ENCODE measurements around the gene HOXB3.

HOXB3 gene

DNA sequence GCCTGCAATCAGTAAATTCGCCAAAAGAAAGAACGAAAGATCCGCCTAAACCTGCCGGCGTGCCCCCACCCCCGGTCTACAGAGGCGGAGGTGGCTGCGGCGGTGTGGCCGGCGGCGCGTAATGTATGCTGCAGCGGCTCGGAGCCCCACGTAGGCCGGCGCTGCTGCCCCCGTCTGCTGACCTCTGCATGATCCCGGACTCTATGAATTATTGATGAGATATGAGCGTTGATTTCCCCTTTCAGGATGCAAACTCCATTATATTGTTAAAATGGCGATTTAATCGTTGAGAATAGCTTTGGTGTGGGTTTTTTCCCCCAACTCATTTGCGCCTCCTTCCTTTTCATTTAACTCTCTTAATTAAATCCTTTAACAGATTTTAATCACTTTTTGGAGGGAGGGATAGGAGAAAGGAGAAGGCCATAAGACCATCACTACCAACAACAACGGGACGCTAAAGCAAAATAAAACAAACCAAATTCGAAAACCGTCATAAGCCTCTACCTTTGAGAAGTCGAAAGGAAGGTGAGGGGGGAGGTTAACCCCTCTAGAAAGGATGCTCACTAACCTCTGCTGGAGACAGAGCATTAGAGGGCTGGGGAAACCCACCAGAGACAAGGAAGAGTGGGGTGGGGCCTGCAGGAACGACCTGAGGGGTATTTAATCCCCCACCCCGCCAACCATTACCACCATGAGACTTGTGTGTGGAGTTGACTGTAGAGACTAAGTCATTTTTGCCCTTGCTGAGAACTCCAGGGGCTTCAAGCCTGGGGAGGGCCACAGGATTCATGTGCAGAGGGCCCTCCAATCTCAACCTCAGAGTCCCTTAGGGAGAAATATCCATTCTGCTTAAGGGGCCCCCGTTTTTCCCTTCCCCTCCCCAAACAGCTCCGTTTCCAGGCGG lies 3.4 kb downstream of the HOXB3 start:
- DNase-seq (ENCODE audit: low spot score): no peak

- DNase-seq (ENCODE audit: low spot score): no peak
Measured at GRCh38 chr17:48584223-48584741, 5.8 kb downstream of the HOXB3 start.

DNA sequence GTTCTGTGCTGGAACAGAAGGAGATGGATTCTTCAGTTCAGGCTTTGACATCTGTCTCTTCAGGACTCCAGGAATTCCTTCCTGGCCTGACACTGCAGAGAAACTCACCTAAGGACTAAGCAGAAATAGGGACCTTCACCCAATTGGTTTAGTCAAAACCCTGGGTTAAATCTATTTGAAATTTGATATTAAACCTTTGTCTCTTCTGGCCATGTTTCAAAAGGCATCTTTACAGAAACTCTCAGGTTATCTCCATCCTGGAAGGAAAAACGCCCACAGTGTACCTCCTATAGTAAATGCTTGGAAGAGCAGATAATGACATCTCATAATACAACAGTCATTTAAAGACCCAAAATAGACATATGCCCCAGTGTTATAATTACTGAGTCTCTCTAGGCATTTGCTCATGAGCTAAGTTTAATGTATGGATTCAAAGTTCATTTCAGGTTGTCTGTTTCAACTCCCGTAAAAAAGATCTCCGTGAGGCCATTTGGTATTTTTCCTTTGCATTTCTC lies 6.3 kb downstream of the HOXB3 start:
- no peak for DNase-seq (ENCODE audit: low spot score)

- DNase-seq (ENCODE audit: low spot score): no peak
Measured at GRCh38 chr17:48582750-48583069, 7.3 kb downstream of the HOXB3 start.

- DNase-seq (ENCODE audit: low spot score): no peak
Measured at GRCh38 chr17:48579760-48580554, 10.1 kb downstream of the HOXB3 start.

- DNase-seq (ENCODE audit: low spot score): no peak
Measured at GRCh38 chr17:48579471-48579759, 10.6 kb downstream of the HOXB3 start.

GRCh38 chr17:48578616-48579470 lies 11.2 kb downstream of the HOXB3 start:
- no peak for DNase-seq (ENCODE audit: low spot score)

GRCh38 chr17:48577946-48578615 lies 12.0 kb downstream of the HOXB3 start, which contains the start of gene HOXB4:
Gene HOXB4, minus strand, starts transcription at chr17:48578350. Its CDS starts 31 bp downstream, at chr17:48578319.
- peak; percentile 83 for DNase-seq (ENCODE audit: low spot score)

- no peak for DNase-seq (ENCODE audit: low spot score)
Measured at GRCh38 chr17:48577330-48577945, 12.6 kb downstream of the HOXB3 start.

DNA sequence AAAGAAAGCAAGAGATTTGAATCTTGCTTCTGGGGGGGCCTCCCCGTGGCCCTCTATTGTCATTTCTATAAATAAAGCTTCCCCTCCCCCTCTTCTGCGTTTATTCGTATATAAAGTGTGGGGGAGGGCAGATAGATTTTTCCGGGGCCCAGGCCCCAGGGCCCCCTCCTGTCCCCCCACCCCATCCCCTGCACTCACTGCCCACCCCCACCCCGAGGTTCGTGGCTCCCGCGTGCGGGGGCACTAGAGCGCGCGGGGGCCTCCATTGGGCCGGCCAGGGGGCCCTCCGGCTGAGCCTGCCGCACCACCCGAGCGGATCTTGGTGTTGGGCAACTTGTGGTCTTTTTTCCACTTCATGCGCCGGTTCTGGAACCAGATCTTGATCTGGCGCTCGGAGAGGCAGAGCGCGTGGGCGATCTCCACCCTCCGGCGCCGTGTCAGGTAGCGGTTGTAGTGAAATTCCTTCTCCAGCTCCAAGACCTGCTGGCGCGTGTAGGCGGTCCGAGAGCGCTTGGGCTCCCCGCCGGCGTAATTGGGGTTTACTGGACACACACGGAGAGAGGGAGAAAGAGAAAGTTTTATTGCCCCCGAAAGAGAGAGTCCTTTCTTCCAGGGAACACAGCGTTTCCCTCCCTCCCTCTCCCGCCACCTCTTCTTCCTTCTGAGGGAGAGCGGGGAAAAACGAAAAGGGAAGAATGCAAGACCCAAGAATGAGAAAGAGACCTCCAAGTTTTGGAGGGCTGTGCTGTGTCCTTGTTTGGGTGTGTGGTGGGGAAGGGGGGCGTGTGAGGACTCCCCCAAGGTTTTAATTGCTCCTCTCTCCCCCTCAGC lies 13.3 kb downstream of the HOXB3 start:
- DNase-seq (ENCODE audit: low spot score): peak; percentile 67

DNA sequence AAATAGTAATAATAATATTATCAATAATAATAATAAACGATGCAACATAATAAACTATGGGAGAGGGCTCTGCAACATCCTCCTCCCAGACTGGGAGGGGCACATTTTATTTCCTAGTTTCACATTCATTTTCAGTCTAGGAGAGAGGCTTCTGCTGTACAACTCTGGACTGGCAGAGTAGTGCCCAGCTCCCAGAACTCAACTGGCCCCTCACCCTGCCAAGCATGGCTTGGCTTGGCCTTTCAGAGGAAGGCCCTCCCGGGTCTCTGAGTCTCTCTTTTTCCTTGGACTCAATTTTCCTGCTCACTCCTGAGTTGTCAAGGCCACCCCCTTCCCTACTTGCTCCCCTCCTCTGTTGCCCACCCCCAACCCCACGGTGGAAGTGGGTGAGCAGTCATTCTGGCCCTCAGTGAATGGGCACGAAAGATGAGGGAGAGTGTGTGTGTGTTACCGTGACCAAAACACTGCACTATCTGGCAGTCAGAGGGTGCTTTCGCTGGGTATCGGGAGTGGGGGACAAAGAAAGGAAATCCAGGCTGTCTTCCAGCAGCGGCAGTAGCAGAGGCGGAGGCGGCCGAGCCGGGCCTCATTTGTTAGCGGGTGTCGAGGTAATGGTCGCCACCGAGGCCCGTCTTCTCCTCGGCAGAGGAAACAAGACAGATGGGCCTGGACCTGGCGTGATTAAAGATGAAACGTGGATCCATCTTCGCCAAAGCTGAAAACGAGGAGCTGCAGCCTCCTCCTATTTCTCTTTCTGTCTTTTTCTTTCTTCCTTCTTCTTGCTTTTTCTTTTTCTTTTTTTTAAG lies 14.2 kb downstream of the HOXB3 start:
- DNase-seq (ENCODE audit: low spot score): no peak

- no peak for DNase-seq (ENCODE audit: low spot score)
Measured at GRCh38 chr17:48575066-48575582, 14.9 kb downstream of the HOXB3 start.

DNA sequence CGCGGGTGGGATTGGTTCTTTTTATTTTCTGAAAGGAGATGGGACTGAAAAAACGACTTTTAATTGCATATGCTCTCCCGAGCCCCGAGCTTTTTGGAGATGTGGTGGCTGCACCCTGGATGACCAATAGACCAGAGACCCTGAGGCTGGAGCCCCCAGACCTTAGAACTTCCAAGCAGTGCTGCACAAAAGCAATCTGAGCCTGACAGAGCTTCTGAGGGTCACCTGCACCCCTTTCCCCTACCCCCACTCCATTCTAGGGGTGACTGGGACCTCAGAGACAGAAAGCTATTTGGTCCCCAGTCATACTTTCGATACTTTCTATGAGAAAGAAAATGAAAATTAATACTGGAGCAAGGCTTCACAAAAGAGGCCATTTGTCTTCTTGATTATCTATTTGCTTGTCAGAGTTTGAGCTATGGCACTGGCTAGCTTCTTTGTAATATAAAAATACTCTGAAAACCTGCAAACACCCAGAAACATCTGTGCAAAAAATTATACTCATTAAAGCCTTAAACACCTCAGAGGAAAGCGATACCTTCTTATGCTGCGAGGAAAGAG lies 15.5 kb downstream of the HOXB3 start:
- DNase-seq (ENCODE audit: low spot score): no peak

DNA sequence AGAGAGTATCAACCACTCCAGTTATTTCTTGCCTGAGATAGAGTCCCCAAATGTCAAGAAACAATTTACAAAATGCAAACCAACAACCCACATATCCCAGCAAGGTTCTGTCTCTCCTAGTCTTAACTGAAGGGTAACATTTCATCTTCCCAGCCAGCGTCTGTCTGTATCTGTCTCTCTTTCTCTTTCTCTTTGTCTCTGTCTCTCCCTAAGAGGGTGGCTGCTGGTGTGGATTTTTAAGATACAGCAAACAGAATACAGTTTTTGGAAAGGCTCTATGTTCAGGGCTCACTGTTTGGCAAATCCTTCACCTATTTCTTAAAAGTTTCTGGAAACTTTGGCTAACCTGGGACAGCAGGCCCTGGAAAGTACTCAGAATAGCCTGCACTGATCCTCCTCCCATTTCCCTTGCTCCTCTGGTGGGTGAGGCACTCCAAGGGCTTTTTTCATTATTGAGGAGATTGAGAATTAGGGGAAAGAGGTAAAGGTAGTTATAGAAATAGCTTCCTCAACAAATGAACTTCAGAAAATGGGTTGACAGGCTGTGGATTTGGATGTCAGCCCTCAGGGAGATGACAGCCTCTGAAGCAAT lies 18.1 kb downstream of the HOXB3 start:
- DNase-seq (ENCODE audit: low spot score): no peak

DNA sequence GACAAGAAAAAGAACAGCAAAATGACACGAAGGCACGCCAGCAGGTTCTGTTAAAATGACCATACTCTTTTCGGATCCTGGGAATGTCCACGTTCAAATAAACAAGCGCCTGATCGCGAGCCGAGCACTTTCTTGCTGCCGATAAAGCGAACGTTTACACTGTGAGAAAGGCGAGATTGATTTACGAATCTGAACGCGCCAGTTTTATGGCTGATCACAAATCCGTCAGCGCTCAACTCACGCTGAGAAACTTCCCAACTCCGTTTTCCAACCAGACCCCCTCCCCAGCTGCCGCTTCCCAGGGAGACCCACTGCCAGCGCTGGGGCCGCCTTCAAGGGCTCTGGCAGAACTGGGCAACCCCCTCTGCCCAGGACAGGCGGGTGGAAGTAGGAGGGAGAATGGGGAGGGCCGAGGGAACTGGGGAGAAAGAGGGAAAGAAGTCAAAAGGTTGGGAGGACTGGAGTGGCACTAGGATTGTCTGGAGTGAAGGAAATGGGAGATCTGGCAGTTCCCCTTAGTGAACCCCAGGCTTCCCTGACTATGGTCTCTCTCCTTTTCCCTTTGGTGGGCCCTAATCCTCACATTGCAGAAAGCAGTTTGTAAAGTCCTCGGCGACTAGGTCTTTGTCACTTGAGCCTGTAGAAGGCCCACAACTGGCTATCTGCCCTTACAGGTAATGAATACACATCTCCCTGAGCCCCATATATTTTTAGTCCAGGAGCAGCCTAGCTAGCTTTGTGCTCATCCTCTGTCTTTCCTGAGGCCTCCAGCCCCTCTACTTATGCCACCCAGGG lies 18.8 kb downstream of the HOXB3 start:
- no peak for DNase-seq (ENCODE audit: low spot score)

DNA sequence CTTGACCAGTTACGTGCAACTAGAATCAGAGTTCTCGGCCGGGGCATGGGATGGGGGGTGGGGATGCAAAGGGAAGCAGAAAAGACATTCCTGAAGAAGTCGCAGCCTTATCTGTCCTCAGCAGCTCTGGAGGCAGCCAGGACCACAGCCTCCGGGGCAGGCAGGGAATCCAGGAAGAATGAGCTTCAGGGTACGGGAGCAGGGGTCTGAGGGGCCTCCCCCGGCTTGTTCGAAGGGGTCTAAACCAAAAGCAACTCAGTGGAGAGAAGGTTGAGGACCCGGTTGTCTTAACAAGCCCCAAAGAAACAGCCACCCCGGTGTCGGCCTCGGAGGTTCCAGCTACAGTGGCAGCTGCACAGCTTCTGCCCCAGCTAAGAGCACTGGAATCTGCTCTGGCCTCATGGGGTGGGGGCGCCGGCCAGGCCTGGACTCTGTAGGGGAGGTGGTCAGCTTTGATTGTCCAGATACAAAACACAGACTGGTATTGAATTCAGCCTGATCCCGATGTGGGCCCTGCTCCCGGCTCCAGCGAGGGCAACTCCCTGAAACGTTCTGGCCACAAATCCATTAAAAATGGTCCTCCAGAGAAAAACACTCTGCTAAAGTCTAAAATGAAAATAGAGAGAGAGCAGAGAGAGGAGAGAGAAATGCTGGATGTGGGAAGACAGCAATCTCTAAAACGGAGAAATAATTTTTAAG lies 19.6 kb downstream of the HOXB3 start:
- no peak for DNase-seq (ENCODE audit: low spot score)

All from GM03348 (cell line).